HG03103 (cell line): ENCODE measurements around the gene PDE6C.
"Not testable (repeated sequence)": the region's sequence is repeated elsewhere in the genome, so short reads cannot be mapped to it uniquely, and the experiment has no call there.

Experiments used
- ATAC-seq: cut with Tn5 transposase; IDR thresholded peaks from one replicate; pipeline ENCODE4 v1.9.1; 2021; ENCODE audit warnings: low read depth; ENCODE audit not compliant: unreplicated experiment

The PDE6C gene

DNA sequence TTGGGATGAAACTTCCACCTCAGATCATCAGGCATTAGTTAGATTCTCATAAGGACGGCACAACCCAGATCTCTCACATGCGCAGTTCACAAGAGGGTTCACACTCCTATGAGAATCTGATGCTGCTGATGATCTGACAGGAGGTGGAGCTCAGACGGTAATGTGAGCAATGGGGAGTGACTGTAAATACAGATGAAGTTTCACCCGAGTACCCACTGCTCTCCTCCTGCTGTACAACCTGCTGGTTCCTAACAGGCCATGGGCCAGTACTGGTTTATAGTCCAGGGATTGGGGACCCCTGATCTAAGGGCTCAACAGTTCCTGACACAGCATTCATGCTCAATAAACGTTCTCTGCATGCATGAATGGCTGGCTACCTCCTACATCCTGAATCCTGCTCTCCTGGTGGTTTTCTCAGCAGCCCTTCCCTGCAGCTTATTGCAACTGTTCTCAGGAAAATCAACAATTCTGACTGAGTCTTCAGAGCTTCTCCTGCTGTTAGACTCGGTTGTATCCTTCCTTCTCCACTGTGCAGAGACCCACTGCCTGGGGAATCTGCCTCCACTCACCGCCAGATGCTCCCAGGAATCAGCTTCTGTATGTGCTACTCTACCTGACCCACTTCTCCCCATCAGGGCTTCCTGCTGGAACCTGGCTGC is 17.4 kb downstream of the PDE6C start:
- ATAC-seq = no peak

DNA sequence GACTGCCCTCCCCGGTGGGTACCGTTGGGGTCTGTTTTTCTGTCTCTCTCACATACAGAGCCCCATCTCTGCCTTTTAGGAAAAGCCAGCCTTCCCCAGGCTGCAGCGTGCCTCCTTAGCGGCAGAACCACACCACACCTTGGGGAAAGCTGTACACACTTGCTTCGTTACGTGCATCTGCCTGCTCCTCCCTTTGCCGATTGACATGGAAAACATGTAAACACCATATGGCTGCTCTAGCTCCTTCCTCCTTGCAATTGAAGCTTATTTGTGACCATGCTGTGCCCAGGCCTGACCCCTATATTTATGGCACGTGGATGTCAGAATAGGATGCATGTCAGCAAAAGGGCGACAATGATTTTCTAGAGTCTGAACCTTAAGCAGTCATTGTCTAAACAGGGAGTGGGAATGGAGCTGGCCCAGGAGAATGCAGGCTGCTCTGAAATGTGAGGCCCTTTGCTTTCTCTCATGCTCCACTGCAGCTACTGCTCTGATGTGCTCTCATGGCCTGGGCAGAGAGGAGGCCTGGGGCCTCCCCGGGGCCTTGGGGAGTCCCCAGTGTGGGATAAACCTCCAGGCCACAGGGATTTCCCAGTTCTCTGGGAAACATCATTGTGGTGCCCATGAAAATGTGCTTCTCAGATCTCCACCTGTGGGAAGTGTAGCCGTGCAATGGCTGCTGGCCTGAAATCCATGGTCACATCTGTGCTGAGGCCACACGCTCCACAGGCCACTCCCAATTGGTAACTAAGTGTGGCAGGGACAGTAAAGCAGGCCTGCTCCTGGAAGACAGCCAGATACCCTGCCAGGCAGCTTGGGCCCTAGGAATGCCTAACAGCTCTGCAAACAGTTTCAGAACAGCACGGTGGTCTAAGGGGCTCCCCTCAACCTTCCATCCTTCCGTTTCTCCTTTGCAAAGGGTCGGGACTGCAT is 18.6 kb downstream of the PDE6C start:
- ATAC-seq = no peak

DNA sequence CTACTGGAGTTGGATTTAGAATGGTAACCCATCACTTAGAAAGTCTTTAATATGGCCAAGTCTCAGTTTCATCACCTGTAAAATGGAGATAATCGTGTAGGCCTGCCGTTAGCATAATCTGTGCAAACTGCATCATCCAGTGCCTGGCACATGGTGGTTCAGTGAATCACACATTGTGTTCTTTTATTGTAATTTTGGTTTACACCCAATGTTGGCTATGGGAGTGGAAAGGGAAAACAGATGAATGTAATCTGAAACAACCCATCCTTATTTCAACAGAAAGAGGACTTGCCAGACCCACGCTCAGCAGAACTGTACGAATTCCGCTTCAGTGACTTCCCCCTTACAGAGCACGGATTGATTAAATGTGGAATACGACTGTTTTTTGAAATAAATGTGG is 27.5 kb downstream of the PDE6C start:
- no peak for ATAC-seq

DNA sequence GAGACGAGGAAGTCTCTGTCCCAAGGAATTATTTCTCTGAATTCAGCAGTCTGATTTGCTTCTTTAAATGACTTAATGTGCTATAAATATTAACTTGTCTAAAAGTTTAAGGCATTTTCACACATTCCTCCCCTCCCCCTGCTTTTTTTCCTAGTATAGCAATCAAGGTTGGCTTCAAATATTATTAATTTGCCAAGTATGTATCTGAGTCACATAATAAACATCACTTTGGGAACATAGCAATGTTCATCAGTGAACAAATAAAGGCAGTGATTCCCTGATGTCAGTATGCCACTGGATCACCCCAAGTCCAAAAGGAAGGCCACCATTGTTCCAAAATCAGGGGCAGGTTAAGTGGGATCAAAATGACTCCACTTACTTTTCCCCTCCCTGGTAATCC is 40.5 kb downstream of the PDE6C start:
- no peak for ATAC-seq

DNA sequence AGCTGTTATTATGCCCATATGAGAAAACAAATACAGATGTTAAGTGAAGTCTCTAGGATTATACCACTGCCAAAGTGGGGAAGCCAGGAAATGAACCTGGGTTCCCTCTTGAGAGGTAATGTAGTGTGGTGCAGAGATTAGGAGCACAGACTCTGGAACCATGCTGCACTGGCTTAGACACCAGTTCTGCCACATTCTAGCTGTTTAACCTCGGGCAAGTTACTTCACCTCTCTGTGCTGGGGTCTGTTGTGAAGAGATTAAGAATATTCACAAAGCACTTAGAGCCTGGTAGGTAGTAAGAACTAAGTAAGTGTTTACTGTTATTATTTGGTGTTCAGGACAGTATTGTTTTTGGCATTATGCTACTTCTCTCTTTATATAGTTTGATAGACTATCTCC is 41.9 kb downstream of the PDE6C start:
- ATAC-seq = no peak

DNA sequence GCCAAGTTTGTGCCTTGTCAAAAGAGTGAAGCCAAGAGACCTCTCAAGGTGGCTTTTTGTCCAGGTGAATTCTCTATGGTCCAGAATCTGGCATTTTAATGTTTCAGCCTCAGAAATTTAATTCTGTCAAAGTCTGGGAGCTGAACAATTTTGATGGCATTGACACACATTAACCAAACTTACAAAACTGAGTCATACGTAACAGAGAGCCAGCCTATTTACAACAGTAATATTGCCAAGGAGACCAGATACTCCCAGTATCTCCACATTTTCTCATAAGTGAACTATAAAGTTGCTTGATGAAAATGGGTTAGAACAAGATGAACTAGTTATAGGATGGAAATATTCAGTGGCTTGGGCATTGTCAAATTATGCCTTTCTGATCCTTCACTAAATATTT is 43.8 kb downstream of the PDE6C start:
- no peak for ATAC-seq

DNA sequence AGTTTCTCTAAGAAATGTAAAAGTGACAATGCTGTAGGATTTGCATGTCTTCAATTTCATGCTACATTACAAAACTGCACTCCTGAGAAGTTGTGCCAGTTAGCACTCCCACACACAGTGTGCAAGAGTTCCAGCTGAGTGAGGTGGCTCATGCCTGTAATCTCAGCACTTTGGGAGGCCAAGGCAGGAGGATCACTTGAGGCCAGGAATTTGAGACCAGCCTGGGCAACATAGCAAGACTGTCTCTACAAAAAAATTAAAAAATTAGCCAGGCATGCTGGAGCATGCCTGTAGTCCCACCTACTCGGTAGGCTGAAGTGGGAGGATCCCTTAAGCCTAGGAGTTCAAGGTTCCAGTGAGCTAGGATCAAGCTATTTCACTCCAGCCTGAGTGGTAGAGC is 45.4 kb downstream of the PDE6C start:
- no peak for ATAC-seq

DNA sequence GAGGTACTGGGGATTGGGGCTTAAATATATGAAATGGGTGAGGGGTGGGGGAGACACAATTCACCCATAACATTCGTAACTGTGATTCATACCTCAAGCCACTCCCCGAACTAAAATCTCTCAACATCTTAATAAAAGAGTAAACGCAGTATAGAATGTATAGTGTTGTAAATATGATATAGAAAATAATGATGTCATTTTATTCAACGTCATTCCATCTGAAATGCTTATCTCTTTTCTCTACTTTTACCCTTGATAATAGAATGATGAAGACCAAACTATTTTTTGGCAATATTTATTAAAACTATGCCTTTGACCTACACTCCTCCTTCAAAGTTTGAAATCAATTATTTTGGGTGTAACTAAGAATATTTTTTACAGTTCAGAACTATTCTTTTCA is 53.7 kb downstream of the PDE6C start:
- ATAC-seq = no peak

DNA sequence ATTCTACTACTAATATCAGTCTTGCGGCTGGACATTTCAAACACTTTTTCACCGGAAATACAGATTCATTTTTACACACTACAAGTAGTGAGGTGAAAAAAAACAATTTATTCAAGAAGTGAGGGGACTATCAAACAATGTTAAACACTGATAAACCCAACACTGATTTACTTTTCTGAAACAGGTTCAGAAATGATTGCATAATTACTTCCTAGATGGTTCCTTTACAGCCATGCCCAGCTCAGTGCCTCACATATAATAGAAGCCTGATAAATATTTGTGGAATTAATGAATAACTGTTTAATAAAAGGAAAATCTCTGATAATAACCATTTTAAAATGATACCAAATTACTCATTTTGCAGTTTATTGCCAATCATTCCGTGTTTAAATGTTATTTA is 55.5 kb downstream of the PDE6C start:
- ATAC-seq = no peak

DNA sequence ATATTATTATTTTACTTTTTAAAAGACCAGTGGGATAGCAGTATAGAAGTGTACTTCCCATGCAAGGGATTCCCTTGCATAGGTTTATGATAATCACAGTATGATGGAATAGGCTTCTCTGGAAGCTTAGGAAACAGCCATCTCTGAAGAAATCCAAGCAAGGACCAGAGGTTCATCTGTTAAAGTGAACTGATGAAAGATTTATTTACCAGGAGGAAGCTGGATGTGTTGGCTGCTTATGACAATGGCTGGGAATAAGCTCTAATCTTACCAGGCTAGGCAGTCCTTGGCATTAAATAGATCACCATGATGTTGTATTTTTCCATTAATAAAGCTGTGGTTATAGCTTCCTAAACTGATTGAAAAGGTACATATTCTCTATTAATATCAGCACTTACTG is 58.0 kb downstream of the PDE6C start:
- ATAC-seq = no peak

DNA sequence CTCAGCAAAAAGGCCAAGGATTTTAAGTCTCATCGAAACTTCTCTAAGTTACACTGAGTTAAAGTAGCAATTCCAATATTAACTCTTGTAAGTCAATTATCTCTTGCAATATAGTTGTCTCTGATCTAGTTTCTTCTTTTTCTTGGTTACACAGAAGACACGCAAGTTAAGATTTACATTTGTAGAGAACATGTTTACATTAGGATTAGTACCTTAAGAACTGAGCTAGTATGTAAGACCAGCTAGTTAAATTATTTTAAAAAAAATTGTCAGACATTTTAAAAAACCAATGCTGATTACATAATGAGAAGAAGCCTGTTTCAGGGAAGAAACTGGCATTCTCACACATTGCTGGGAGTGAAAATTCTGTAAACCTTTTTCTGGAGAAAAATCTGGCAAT is 58.7 kb downstream of the PDE6C start:
- ATAC-seq = no peak

DNA sequence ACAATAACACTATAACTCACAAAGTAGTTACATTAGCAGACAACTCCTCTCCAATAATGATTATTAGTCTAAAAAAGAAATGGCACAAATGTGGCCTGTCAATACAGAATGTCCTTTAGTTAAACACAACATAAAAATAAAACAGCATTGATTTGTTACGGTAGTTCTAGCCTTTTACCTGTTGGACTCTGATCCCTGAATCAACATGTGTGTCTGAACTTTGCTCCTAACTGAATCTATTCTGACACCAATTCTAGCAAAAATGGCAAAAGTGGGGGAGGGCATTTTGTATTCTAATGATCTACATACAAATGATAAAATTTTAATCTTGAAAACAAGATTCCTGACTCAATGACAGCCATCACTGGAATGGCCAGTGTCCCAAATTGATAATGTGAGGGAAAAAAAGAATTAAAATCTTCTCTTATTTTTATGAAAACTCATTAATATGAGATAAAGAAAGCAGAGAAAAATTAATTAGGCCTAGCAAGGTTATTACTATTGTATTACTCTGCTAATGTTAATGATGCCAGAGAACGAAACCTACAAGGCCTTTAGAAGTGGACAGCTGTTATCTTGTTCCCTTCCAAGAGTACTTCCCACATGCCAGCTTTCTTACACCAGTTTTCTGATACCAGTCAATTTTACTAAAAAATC is 59.8 kb downstream of the PDE6C start:
- no peak for ATAC-seq

DNA sequence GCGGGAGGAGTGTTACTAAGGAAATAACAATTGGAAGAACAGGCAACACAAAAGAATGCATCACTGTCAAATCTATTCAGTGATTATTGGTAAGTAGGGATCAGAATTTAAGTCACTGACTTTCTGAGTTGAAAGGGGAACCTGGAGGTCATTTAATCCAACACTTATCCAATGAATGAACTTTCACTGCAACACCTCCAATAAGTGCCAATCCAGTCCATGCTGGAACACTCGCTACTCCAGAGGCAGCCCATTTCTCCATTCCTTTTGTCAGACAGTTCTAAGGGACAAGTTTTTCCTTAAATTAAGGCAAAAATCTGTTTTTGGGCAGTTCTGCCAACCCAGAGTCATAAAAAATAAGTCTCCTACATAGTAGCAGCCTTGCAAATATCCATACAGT is 60.6 kb downstream of the PDE6C start:
- ATAC-seq = no peak

DNA sequence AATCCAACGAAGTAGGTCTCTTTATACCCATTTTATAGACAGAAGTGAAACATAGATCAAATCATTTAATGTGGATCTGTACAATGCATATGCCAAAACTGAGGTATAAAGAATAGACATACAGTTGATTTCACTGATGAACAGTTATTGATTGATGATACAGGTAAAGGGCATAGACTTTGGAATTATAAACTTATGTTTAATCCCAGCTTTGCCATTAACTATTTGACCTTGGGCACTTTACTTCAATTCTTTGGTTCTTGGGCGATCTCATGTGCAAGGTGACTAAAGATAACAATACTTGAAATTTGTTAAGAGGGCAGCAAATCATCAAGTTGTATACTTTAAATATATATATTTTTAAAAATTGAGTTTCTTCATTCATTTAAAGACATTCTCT is 61.5 kb downstream of the PDE6C start:
- ATAC-seq = no peak

DNA sequence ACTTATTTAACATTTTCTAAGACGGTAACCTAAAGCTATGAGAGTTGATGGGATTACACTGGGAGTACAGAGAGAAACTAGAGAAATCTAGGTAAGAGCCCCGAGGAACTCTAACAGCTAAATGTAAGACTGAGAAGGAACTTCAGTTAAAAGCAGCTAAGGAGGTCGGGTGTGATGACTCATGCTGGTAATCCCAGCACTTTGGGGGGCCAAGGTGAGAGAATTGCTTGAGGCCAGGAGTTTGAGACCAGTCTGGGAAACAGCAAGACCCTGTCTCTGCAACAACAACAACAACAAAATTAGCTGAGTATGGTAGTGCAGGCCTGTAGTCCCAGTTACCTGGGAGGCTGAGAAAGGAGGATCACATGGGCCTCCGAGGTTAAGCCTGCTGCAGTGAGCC is 66.0 kb downstream of the PDE6C start:
- ATAC-seq = no peak

DNA sequence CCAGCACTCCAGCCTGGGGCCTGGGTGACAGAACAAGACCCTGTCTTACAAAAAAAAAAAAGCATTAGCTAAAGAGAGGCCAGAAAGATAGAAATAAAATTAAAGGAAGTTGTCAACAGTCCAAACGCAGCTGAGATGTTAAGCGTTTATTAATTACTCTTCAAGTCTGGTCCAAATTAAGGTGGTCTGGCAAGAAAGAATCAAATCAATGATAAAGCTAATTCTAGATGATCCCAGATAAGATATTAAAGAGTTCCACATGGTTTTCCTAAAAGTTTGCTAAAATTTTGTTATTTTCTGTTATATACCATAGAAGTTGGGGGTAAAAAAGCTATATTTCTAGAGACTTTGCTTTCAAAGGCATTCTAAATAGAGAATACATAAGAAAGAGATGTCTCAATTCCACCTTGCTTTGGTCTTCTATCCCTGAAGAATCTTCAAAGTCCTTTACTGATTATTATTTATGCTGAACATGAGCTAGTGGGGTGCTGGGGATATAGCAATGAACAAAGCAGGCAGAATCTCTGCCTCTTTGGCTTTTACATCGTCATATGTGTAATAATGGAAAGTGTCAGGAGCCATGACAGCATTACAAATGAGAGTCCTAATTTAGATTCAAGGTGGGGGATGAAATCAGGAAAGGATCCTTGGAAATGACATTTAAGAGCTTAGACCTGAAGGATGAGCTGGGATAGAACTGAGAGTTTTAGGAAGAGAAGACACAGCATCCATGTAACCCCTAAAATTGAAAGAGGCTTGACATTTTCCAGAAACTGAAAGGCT is 66.7 kb downstream of the PDE6C start:
- no peak for ATAC-seq

DNA sequence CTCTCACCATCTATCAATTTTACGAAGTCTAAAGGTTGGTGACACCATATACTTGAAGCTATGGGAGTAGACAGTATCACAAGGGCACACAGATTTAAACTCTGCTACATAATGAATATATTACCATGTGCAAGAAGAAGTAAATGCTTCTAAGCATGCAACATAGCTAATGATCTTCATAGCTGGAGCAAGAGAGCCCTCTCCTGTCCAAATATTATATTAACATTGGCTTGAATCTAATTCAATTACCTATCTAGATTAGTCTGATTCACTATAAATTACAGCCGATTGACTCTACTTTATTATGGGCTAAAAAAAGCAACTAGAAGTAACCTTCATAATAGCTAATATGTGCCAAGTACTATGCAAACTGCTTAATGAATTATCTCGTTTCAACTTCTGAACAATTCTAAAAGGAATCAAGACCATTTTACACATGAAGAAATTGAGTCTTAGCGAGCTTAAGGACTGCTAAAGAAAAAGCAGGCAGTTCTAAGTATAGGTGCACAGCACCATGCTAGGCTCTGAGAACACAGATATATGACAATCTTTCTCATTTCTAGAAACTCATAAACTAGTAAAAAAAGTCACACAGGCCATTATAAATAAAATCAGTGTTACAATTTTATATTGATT is 68.2 kb downstream of the PDE6C start:
- ATAC-seq = no peak

DNA sequence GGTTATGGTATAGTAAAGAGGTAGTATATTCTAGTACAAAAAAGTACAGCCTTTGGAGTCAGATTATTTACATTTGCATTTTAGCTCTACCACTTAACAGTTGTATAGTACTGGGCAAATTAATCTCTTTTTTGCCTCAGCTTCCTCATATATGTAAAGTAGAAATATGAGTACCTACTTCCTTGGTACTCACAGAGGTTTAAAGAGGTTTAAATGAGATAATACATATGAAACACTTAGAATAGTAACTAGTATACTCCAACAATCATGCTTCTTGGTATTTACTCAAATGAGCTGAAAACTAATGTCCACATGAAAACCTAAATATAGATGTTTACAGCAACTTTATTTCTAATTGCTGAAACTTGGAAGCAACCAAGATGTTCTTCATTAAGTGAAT is 75.4 kb downstream of the PDE6C start:
- ATAC-seq = no peak

DNA sequence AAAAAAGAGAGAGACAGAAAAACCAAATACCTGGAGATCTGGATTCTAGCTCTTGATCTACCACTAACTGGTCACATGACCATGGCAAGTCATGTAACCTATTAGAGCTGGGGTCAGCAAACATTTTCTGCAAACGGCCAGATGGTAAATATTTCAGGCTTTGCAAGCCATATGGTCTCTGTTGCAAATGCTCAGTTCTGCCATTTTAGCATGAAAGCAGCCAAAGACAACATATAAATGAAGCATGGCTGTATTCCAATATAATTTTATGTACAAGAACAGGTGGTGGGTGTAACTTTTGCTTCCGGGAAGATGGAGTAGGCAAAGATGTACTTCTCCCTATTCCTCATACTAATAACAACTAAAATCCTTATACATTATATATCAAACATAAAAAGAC is 83.4 kb downstream of the PDE6C start:
- ATAC-seq = no peak

DNA sequence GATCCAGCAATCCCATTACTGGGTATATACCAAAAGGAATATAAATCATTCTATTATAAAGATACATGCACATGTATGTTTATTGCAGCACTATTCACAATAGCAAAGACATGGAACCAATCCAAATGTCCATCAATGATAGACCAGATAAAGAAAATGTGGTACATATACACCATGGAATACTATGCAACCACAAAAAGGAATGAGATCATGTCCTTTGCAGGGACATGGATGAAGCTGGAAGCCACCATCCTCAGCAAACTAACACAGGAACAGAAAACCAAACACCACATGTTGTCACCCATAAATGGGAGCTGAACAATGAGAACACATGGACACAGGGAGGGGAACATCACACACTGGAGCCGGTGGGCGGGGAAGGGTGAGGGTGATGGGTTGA is 84.2 kb downstream of the PDE6C start:
- not testable (repeated sequence) for ATAC-seq
